Erythroblast (primary cell): ENCODE data around the gene LEMD1.

Source experiments
- GATA1 ChIP-seq: IDR thresholded peaks from 2 replicates; pipeline ENCODE4 v1.6.1; 2011; ENCODE audit warnings: low read depth, mild to moderate bottlenecking, control low read depth, low read length, moderate library complexity
- POLR2A ChIP-seq: IDR thresholded peaks from 2 replicates; pipeline ENCODE4 v1.6.1; 2011; ENCODE audit warnings: mild to moderate bottlenecking, low read length

DNA sequence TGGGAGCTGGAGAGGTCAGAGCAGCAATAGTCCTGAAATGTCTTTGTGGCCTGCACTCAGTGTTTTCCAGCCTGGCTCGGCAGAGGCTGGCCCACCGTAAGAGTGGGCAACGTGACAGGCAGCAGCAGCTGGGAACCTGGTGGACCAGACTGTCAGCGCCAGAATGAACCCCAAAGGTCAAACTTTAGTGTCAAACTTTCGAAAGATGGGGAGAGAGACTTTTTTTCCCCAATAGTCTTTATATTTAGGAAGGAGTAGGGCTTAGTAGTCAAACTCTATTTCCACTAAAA is 23.7 kb upstream of the LEMD1 start:
- TF ChIP-seq POLR2A = no peak
- TF ChIP-seq GATA1 = no peak
